COLO668 (cell line): ENCODE measurements around the gene GNG3.
"Not testable (repeated sequence)": the region's sequence is repeated elsewhere in the genome, so short reads cannot be mapped to it uniquely, and the experiment has no call there.

Experiments
- DNase-seq: peaks from one replicate; lab custom pipeline; 2025; ENCODE audit not compliant: unreplicated experiment; lab: John Stamatoyannopoulos, UW

GNG3 gene

DNA sequence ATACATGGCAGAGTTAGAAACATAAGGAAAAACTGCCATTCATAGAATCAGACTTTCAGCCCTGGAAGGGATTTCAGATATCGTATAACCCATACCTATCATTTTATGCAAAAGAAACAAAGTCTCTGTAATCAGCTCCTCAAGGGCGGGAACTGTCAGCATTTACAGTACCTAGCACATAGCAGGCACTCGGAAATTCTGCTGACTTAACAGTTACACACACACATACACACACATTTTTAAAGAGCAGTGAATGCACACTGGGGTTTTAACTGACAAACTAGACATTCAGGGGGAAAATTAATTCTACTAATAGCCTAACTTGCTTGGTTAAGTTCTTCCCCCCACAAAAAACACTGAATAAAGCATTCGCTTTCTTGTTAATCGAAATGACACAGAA, 8.7 kb downstream of the GNG3 start:
- DNase-seq = no peak

DNA sequence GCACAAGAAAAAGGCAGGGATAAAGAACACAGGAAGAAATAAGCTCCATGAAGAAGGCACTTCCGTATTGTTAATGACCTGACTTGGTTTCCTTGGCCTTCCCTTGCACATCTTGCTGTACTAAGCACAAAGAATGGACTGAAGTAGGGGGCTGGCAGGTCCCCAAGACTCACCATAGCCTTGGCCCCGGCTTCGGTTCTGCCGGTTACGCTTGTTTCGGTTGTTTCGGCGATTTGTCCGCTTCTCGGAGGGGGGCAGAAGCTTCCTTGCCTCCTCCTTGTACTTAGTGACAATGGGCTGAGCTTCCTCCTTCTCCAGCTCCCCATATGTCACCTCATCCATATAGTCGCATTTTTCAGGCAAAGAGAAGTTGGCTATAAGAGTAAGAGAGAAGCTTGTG, 9.3 kb downstream of the GNG3 start:
- no peak for DNase-seq

DNA sequence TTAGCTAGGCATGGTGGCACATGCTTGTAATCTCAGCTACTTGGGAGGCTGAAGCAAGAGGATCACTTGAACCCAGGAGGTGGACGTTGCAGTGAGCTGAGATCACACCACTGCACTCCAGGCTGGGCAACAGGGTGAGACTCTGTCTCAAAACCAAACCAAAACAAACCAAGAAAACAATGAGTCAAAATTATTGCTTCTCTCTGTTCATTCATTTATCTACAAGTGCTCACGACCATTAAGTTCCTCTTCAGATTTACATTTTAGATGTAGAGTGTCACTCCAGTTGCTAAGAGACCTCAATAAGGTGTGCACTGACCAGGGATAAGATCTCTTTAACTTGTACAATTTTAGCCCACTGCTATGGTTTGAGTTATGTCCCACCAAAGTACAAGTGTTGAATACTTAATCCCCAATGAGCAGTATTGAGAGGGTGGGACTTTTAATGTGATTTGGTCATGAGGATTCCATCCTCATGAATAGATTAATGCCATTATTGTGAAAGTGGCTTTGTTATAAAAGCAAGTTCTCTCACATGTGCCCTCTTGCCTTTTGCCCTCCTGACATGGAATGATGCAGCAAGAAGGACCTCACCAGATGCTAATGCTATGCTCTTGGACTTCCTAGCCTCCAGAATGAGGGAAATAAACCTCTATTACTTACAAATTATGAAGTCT, 12.0 kb downstream of the GNG3 start:
- no peak for DNase-seq

DNA sequence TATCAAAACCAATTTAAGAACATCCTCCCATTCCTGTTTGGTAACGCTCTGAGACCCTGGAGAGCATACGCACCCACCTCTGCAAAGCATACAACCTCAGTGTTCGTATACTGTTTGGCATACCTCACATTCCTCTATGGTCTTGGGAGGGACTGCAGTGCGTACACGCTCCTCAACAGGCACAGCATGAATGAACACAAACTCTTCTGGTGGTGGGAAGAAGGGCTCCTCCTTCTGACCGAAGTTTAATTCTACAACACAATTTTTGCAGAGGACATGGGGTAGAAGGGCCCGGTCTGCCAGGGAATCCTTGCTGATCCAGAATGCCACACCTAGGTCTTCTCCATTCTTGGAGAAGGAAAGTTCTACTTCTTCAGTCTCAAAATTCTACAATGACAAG, 14.5 kb downstream of the GNG3 start:
- DNase-seq = no peak

DNA sequence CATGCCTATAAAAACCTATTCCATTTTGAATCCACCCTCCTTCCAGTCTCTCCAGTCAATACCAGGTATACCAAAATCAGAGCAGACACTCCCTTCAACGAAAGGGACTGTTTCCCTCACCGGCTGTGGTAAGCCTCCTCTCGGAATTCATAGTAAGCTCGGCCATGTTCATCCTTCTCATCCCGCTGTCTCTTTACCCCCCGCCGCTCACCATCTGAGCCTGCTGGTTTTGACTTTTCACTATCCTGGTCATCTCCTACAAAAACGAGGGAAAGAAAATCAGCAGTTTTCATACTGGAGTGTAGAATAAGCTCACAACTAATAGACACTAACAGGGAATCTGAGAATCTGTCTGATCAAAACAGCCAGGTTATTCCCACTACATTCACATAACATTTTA, 16.7 kb downstream of the GNG3 start:
- DNase-seq = no peak

DNA sequence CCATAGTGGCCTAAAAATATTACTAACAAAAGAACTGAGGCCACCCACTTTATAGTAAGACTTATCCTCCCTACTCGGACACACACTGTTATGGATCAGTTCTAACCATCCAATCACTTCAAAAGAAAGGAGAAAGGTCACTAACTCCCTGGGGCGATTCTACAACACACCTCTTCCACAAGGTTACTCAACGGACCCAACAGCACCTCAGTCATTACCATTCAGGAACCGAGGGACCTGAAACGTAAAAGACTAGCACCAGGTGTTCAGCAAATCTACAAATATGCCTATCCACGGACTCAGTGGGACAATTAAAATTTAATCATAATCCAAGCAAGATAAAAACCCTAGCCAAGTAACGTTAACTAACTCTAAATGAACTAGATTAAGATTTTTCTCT, 18.2 kb downstream of the GNG3 start:
- no peak for DNase-seq

DNA sequence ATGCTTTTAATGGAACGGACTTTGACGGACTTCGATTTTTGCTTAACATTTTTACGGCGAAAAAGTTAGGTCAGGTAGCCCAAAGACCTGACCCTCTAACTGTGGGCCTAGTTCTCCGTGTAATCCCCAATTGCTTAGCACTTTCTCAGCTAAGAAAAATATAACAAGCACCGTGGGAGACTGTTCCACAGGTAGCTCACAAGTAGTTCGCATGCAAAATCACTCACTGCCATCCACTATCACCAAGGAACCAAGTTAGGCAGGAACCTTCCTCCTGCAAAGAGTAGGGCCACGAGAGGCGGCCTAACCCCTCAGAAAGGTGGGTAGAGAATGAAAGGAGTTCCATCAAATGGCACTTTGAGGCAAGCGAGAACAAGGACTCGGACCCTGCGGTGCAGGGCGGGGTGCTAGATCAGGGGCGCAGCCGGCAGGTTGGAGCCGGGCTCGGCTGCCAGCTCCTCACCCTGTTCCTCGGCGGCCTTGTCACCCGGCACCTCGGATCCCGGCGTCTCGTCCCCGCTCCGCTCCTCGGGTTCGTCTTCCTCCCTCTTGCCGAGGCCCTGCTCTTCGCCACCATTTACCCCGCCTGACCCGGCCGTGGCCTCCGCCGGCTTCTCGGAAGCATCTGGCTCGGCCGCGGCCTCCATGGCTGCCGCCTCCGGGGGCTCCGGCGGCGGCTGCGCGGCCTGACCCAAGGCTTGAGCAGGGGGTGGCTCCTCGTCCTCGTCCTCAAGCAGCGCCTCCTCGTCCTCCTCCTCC, 18.9 kb downstream of the GNG3 start:
- DNase-seq = peak; percentile 36

DNA sequence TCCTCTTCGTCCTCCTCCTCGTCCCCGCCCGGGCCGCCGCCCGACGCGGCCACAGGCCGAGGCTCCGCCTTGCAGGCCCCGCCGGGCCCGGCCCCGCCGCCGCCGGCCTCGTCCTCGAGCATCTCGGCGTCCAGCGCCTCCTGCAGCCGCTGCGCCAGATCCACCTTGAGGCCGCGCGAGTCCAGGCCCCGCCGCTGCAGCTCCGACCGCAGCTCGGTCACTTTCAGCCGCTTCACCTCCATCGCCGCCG, 19.4 kb downstream of the GNG3 start:
- DNase-seq = no peak

DNA sequence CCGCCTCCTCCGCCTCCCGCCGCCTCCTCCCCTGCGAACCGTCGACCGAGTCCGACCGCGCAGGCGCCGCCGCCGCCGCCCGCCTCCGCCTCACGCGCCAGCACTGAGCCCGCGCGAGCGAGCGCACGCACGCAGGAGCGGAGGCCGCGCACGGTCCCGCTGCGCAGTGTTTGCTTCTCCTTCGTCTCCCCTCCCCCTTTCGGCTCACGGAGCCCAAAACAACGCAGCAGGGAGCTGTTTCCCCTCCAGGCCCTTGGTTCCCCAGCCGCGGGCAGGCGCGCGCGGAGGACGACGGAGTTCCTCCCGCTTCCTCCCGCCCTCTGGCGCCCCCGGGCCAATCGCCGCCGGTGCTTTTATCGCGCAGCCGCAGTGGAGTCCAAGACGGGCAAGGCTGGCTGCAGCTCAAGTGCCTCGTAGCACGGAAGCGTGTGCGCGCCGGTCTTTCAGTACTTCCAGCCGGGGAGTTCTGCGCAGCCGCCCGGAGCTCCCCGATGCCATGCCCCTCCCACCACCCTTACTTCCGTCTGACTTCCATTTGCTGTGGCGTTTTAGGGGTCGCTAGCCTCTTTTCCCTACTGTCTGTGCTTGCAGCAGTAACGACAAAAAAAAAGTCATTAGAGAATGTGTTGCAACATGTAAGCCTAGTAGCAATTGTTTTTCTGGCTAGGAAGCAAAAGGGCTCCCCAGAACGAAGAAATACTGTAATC, 19.8 kb downstream of the GNG3 start, which contains the start of gene HNRNPUL2:
TSS of gene HNRNPUL2 (minus strand) at position 293 of the 707 bp plus-strand sequence. CDS start 301 bp downstream, outside the sequence.
- DNase-seq = peak; percentile 99

DNA sequence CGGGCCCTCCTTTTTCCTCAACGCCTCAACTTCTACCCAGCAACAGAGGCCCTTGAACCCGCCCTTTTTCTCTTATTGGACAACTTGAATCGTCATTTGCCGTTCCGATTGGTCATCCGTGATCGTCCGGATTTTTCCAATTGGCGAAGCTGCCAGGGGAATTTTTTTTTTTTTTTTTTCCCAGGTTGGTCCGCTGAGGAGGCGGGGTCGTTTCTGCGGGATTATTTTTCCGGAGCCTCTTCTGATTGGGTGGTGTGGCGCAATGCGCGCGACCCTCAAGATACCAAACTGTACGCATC, 20.3 kb downstream of the GNG3 start:
- peak; percentile 89 for DNase-seq

DNA sequence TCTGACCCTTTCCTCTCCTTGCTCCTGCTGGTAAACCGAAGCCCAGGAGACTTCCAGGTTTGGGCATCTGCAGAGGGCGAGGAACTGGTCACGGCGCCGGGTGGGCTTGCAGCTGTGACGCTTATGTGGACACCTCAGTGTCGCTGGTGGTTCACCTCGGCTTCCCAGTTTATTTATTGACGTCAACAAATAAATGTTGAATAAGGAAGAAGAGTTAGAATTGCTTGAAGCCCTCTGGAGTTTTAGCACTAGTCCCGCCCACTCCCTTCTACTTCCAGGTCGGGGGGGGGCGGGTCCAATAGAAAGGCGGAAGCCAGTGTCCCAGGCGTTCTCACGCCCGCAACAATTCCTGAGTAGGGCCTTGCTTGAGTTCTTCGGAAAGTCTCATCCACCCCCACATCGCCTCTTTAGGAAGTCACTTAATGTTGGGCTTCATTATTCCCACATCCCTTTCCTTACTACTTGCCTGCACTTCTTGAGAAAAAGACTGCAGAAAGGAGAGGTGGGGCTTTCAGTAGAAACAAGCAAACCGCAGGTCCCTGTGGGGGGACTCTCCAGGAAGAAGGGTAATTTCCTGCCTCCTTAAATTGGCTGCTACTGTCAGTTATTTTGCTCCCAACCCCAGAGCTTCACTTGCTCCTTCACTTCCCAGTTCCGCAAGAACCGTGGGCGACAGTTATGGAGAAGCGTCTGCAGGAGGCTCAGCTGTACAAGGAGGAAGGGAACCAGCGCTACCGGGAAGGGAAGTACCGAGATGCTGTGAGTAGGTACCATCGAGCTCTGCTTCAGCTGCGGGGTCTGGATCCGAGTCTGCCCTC, 20.9 kb downstream of the GNG3 start, which contains the start of gene TTC9C:
TSS of gene TTC9C (plus strand) at position 316 of the 818 bp plus-strand sequence. CDS start at position 679, 363 bp downstream.
- peak; percentile 86 for DNase-seq

DNA sequence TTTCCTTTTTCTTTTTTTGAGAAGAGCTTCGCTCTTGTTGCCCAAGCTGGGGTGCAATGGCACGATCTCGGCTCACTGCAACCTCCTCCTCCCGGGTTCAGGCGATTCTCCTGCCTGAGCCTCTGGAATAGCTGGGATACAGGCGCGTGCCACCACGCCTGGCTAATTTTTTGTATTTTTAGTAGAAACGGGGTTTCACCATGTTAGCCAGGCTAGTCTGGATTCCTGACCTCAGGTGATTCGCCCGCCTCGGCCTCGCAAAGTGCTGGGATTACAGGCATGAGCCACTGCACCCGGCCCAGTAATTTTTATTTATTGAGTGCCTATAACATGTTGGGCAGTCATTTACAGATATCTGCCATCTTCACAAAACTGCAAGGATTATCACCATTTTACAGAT, 22.6 kb downstream of the GNG3 start:
- DNase-seq = not testable (repeated sequence)

DNA sequence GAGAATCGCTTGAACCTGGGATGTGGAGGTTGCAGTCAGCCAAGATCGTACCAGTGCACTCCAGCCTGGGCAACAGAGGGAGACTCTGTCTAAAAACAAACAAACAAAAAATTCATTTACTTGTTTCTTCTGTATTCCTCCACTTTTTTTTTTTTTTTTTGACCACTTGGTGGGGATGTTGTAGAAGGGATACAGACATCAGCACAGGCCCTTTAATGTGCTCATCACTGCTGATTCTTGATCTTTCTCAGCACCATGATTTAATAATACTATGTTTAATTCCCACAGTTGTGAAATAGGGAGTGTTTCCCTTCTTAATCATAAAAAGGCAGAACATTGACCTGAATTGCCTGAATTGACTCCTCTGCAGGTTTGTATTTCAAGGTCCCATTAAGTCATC, 25.4 kb downstream of the GNG3 start:
- no peak for DNase-seq

DNA sequence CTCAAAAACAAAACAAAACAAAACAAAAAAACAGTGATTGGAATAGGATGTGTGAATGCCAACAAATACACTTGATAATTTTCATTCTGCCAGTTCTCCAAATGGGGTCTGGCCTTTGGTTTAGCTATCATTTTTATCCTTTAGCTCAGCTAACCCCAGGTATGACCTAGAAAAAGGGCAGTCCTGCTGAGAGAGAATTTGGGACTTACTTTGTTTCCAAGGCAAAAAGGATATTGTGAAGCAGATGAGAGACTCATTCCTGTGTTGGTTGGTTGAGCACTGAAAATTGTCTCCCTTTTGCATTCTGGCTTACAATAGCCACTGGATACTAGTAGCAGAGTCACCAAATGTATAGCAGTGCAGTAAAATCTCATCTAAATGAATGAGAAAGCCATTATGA, 29.7 kb downstream of the GNG3 start:
- no peak for DNase-seq

DNA sequence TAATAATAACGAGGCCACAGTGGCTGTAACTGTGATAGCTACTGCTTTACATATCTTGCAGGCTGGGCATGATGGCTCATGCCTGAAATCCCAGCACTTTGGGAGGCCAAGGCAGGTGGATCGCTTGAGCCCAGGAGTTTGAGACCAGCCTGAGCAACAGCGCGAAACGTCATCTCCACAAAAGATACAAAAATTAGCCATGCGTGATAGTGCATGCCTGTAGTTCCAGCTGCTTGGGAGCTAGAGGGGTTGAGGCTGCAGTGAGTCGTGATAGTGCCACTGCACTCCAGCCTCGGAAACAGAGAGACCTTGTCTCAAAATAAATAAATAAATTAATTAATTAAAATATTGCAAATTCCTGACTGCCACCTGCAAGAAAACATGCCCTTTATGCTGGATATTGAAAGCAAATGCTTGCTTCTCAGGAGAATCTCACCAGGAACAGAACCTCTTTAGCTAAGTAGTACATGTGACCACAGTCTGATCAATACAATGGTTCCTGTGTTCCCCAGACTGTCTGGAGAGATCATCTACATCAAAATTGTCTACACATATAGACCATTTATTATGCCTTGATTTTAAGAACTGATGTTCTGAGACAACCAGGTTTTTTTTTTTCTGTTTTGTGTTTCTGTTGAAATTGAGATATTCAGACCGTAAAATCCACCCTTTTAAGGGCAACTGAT, 40.1 kb downstream of the GNG3 start:
- no peak for DNase-seq

DNA sequence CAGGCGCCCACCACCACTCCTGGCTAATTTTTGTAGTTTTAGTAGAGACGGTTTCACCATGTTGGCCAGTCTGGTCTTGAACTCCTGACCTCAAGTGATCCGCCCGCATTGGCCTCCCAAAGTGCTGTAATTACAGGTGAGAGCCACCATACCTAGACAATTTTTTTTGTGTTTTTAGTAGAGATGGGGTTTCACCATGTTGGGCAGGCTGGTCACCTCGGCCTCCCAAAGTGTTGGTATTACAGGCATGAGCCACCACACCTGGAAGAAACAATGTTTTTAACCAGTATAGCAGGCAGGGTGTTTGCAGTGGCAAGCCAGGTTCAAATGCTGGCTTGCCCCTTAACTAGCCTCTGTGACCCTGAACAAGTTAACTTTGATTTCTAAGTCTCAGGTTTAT, 42.5 kb downstream of the GNG3 start:
- DNase-seq = not testable (repeated sequence)

DNA sequence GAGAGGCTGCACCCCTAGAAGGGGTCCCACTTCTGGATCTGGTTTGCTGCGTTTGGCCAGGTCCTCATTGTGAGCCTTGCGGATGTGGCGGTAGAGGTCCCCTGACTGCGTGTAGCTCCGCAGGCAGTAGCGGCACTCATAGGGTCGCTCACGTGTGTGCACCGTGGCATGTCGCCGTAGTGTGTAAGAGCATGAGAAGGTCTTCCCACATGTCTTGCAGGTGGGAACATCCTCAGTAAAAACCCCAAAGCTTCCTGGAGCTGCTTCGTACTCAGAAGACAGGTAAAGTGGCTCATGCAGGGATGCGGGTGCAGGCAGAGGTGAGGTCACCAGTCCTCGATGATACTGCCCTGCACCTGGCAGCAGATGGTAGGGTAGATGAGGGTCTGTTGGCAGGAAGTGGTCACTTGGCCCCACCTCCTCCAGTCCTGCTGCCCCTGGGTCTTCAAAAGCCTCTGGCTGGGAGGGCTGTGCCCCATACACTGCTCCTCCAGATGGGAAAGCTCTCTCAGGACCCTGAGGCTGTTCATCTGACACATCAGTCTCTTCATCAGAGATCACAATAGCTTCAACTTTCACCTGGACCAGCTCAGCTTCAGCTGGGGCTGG, 44.8 kb downstream of the GNG3 start:
- DNase-seq = no peak

DNA sequence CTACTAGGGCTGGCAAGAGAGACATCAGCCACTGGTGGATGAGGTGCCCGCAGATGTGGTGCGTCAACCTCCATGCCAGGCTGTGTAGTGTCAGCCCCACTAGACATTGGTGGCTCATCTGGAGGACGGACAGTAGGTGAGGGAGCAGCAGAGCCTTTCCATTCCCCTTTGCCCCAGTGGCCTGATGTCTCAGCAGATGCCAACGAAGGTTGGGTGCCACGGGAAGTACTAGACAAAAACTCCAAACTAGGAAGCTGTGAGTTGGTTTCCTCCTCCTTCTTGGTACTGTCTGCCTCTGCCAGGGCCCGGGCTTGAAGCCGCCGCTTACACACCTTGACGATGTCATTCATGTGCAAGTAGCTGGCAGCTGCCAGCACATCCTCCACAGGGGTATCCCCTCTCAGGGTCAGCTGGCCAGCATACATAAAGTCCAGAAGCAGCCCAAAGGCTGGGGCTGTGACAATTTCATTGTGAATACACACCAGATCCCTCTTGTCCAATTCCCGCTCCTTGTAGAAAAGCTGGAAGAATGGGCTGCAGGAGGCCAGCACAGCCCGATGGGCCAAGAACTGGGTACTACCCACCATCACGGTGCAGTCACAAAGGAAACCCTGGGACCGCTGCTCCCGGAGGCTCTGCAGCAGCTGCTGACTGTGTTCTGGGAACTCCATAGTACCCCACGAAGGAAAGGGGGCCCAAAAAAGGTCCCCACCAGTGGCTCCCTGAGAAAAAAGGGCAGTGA, 45.7 kb downstream of the GNG3 start:
- DNase-seq = no peak

DNA sequence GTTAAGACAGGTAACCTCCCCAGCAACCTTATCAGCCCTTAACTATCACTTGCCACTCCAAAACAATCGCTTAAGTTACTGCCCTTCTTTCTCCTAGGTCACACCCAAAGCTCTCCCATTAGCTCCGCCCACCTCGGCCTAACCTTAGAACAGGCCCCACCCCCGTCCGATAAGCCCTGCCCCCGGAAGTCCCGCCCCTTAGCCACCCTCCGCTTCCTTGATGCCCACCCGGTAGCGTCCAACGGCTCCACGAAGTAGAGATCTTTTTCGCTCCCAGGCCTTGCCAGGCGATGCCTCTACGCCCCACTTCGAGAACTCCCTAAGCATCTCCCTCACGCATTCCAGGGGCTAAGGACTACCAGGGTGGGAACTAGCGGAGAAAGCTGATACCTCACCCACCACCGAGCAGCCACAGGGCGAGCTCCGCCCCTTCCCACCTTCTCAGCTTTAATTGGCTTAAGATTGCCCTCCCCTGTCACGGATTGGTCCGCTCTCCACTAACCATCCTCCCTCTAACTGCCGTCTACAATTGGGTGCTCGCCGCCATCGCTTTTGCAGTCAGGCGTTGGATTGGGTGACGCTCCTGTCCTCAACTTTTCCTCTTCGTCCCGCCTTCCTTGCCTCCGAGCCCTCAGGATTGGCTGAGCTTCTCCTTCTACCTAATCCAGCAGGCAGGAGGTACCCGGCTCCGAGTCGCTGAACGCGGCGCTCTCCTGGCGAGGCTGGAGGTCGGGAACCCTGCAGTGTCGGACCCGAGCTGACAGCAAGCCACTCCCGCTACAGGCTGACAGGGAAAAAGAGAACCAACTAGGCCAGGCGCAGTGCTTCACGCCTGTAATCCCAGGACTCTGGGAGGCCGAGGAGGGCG, 46.5 kb downstream of the GNG3 start, which contains the start of gene ZBTB3:
TSS of gene ZBTB3 (minus strand) at position 425 of the 868 bp plus-strand sequence. CDS start 496 bp downstream, outside the sequence.
- peak; percentile 96 for DNase-seq
